Frontal cortex (tissue), 4 donors: ENCODE results near the gene HCAR2. TPM values are rescaled to one million over a fixed set of nuclear protein-coding genes. Genes with fewer than 3 reads are reported as not detected.
"Not testable (repeated sequence)": the region's sequence is repeated elsewhere in the genome, so short reads cannot be mapped to it uniquely, and the experiment has no call there.

Experiments used
- DNase-seq, 2 donors: peaks; one replicate each; pipeline ENCODE4 v3.0.0; 2012; ENCODE audit warnings: low spot score in 2 of 2
- FAIRE-seq: peaks from 2 replicates; lab custom pipeline; 2012; peaks lifted over from hg19 to GRCh38; lab: Jason Lieb, UNC
- small RNA-seq: library from RNA; depleted of rRNA; stranded (forward); fragments of <200 nt; gene quantifications from one replicate; pipeline ENCODE3, GENCODE V24; 2014
- total RNA-seq: library from RNA; depleted of rRNA; stranded (reverse); fragments of >200 nt; gene quantifications from one replicate; pipeline ENCODE4 v1.2.3, GENCODE V29; 2014
- donor health status: control.
- donor health status: control.
- donor health status: control.

HCAR2 gene
- total RNA-seq, 1 donor from 2014 or later, result under 0.01 TPM

DNA sequence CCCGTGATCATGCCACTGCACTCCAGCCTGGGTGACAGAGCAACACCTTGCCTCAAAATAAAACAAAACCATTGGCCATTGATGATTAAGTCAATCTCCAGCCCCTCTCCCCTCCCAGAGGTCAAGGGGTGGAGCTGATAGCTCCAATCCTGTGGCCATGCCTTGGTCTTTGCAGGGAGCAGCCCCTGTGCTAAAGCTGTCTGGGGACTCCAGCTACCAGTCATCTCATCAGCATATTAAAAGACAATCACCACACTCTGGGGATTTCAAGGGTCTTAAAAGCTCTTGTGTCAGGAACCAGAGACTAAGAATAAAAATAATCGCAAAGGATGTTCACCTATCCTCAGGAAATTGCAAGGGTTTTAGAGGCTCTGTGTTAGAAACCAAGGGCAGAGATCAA lies 30.6 kb downstream of the HCAR2 start:
- FAIRE-seq (no peak), DNase-seq (no peak)

DNA sequence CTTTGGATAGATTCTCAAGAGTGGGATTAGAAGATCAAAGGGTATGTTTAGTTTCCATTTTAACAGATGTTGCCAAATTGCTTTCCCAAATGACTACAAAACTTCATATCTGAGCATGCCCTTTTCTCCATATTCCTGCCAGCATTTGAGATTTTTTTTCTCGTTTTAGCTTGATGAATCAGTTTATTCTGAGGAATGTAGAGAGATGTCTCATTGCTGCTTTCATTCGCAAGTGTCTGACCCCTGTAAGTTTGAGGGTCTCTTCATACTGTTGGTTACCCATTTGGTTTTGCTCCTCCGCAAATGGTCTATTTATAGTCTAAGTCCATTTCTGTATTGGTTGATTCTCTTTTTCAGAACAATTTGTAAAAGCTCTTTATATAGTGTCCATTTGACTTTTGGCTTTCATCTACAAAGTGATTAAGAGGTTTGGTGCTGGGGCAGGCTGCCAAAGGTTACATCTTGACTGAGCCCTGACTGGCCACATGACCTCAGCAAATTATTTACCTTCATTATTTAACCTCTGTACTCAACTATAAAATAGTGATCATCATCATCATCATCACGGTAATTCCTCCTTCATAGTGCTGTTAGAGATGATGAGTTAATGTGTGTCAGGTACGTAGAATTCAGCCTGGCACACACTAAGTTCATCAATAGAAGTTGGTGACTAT lies 33.6 kb downstream of the HCAR2 start:
- FAIRE-seq, result no peak
- DNase-seq, result no peak

DNA sequence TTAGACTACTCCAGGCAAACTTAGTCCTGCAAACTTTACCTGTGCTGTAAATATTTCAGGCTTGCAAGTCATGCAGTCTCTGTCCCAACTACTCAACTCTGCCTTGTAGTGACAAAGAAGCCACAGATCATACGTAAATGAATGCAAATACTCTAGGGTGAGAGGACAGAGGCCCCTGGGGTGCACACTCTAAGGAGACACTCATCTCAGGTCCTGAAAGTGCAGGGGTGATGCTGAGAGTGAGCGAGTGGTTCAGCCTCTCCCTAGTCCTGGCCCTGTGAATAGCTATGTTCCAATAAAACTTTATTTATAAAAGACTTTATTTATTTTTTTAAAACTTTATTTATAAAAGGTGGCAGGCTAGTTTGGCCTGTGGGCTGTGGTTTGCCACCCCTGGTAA lies 34.9 kb downstream of the HCAR2 start:
- FAIRE-seq, result no peak

GRCh38 chr12:122665759-122666158 lies 37.4 kb downstream of the HCAR2 start:
- DNase-seq (no peak), FAIRE-seq (no peak)

More for the DNA sequence above, 34.9 kb downstream of the HCAR2 start:
- DNase-seq, result no peak

DNA sequence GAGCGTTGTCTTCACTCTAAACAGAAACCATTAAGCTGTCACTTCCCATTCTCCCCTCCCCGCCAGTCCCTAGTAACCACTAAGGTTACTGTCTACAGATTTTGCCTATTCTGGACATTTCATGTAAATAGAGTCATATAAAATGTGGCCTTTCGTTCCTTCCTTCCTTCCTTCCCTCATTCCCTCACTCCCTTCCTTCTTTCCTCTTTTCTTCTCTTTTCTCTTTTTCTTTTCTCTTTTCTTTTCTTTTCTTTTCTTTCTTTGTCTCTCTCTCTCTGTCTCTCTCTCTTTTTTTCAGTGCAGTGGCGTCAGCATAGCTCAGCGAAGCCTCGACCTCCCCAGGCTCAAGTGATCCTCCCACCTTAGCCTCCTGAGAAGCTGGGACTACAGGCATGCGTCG lies 37.8 kb downstream of the HCAR2 start:
- DNase-seq (no peak), FAIRE-seq (no peak)

DNA sequence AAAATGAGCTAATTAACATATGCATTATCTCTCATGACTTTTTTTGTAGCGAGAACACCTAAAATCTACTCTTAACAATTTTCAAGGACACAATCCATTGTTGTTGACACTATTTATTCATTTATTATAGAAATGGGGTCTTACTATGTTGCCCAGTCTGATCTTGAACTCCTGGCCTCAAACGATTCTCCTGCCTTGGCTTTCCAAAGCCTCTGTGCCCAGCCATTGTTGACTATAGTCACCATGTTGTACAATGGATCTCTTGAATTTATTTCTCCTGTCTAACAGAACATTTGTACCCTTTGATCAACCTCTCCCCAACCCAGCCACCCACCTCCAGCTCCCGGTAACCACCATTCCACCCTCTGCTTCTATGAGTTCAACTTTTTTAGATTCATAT lies 41.2 kb downstream of the HCAR2 start:
- DNase-seq (no peak), FAIRE-seq (no peak)

GRCh38 chr12:122661246-122661645 lies 41.9 kb downstream of the HCAR2 start:
- FAIRE-seq (no peak), DNase-seq (no peak)

DNA sequence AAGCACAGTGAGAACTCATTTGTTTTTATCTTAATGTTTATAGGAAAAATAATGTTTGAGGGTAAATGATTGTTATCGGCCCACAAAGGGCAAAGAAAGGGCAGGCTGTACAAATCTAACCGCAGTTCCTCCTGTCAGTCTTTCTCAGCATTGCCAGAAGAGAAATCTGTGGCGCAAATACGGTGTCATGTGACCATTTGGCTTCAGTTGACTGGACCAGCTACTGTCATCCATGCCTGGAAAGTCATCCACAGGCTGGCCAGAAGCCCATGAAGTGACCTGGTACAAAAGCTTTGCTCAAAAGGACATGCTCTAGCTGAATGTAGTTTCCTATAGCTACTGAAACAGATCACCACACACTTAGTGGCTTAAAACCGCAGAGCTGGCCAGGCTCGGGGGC lies 43.6 kb downstream of the HCAR2 start:
- DNase-seq (no peak), FAIRE-seq (no peak)

DNA sequence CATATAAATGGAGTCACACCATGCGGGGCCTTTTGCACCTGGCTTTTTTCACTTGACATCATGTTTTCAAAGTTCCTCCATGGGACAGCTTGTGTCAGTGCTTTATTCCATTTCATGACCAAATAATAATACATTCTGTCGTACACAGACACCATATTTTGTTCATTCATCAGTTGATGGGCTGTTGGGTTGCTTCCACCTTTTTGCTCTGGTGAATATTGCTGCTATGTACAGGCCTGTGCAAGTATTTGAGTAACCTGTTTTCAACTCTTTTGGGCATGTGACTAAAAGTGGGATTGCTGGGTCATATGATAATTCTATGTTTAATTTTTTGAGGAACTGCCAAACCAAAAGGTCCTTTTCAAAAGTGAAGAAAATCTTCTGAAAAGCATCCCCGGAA lies 46.9 kb downstream of the HCAR2 start:
- FAIRE-seq (no peak), DNase-seq (no peak)

GRCh38 chr12:122653291-122653690 lies 49.9 kb downstream of the HCAR2 start:
- not testable (repeated sequence) for FAIRE-seq, DNase-seq

GRCh38 chr12:122651520-122652224 lies 51.5 kb downstream of the HCAR2 start:
- DNase-seq (no peak), FAIRE-seq (no peak)

Small RNA genes lying within 50 kb of the gene (small RNA-seq; reads per million reads assigned to genes)
- gene AC026333.2, result not detected

Other genes with a start within 250 kb of the HCAR2 start
- 31.8 TPM for gene ZCCHC8, start 202.4 kb downstream of the HCAR2 start, total RNA-seq
- gene RSRC2, start 176.4 kb downstream of the HCAR2 start, total RNA-seq, result 62.0 TPM
- gene KNTC1, start 176.1 kb downstream of the HCAR2 start, total RNA-seq, result 25.3 TPM
- not detected for gene HCAR3, start 13.5 kb upstream of the HCAR2 start, total RNA-seq
- gene HCAR1, start 27.5 kb upstream of the HCAR2 start, total RNA-seq, result 0.41 TPM
- gene DENR, start 49.5 kb upstream of the HCAR2 start, total RNA-seq, result 48.9 TPM
- 12.2 TPM for gene CCDC62, start 71.2 kb upstream of the HCAR2 start, total RNA-seq
- 88.0 TPM for gene HIP1R, start 132.1 kb upstream of the HCAR2 start, total RNA-seq
- gene VPS37B, start 192.8 kb upstream of the HCAR2 start, total RNA-seq, result 13.0 TPM